Ovary (tissue), 9 donors: ENCODE measurements around the gene TIGD6. TPM values are rescaled to one million over a fixed set of nuclear protein-coding genes. Genes with fewer than 3 reads are reported as not detected.

ENCODE experiments used
- DNase-seq, 5 donors: peaks; one replicate each; pipeline ENCODE4 v3.0.0-alpha.2; 2019 to 2020
- H3K27ac ChIP-seq, 2 donors: fragments of 200-600 bp; one replicate each; pipeline versions ENCODE4 v1.5.1 to v1.8.0; 2019 to 2022
- H3K27me3 ChIP-seq: fragments of 200-600 bp; one replicate; pipeline ENCODE4 v1.8.0; 2022
- H3K36me3 ChIP-seq: fragments of 200-600 bp; sonication (generic); one replicate; pipeline ENCODE4 v1.5.1; 2019
- H3K4me1 ChIP-seq: one replicate; pipeline ENCODE4 v1.8.1; 2013; ENCODE audit warnings: mild to moderate bottlenecking, moderate library complexity; ENCODE audit not compliant: insufficient read depth
- H3K4me3 ChIP-seq: fragments of 200-600 bp; sonication (generic); one replicate; pipeline ENCODE4 v1.5.1; 2017
- H3K9me3 ChIP-seq, 2 donors: fragments of 200-600 bp in 1 of 2; sonication (generic) in 1 of 2; one replicate each; pipeline versions ENCODE4 v1.5.1 to v1.8.1; 2013 to 2019; ENCODE audit warnings: mild to moderate bottlenecking in 1 of 2, moderate library complexity in 1 of 2
- CTCF ChIP-seq, 3 donors: fragments of 450-650 bp in 2 of 3; fragments of 200-600 bp in 1 of 3; IDR thresholded peaks; one replicate each; pipeline versions ENCODE4 v1.5.1 to v1.8.0; 2016 to 2022; ENCODE audit warnings: antibody characterized with exemption in 3 of 3, mild to moderate bottlenecking in 1 of 3
- EP300 ChIP-seq: sonication (generic); formaldehyde crosslinking; IDR thresholded peaks from one replicate; pipeline ENCODE4 v1.6.1; 2017; ENCODE audit warnings: antibody characterized with exemption
- POLR2A ChIP-seq: fragments of 450-650 bp; IDR thresholded peaks from one replicate; pipeline ENCODE4 v1.6.1; 2017; ENCODE audit warnings: antibody characterized with exemption, mild to moderate bottlenecking, moderate library complexity
- WGBS, 3 donors: extraction: QIAGEN DNeasy Blood & Tissue Kit in 1 of 3; methylation state at CpG; one replicate each; pipeline versions ENCODE4 v1.1.5 to v1.1.7; 2013 to 2017; 5-methylcytosine and 5-hydroxymethylcytosine counted together
- intact Hi-C, 4 donors: fragments of 100-400 bp; cut with DNase I; formaldehyde crosslinking; loops; one replicate each; pipeline versions ENCODE4 v1.11.0 to v1.15.1; 2022 to 2023
- polyA plus RNA-seq, 2 donors: library from polyadenylated mRNA; stranded (reverse); fragments of 200-250 nt in 1 of 2; fragments of 350-450 nt in 1 of 2; fragmentation: Illumina TruSeq in 1 of 2; extraction: RNeasy Lipid Tissue Mini Kit (QIAGEN cat#74804) in 1 of 2; gene quantifications; one replicate each; pipeline ENCODE4 v1.2.3, GENCODE V29; 2013 to 2014
- total RNA-seq, 7 donors: library from RNA; depleted of rRNA in 2 of 7; stranded (reverse); fragments of >200 nt in 2 of 7; fragmentation: NEBNext Ultra II Directional in 3 of 7; extraction: Animal tissue kit (Norgen Biotek cat#: 25700) in 3 of 7; gene quantifications; one replicate each; pipeline versions ENCODE4 v1.1.0 to v1.2.4, GENCODE V29; 2016 to 2023
- donor health status: DM: no; HTN: no; CAD: no; lungs with moderate emphysema.
- donor health status: DM: no; HTN: no; CAD: no.
- donor health status: Bipolar disorder and iron deficiency.
- donor health status: DM: yes; HTN: yes; CAD: no.
- donor health status: DM: no; HTN: no; CAD: no.
- donor health status: DM: yes; HTN: yes; CAD: no.

The TIGD6 gene
- total and polyA plus RNA-seq, 9 donors = 2.0 to 7.6 (median 5.5) TPM

DNA sequence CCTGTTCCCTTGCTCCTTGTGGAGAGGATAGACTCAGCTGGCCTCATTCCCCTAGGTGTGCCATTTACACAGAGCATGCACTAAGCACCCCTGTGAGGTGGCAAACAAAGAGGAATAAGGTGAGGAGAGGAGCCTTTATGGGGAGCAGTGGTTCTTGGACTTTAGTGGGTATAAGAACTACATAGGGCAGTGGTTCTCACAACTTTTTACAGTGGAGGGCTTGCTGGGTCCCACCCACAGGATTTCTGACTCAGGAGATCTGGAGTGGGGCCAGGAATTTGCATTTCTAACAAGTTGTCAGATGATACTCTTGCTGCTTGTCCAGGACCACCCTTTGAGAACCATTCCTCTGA, 43.9 kb upstream of the TIGD6 start:
- intact Hi-C loops = no loop called here

GRCh38 chr5:150043657-150044328, 43.3 kb upstream of the TIGD6 start:
- Histone ChIP-seq H3K27me3 (no peaks in the 10 kb centered on the region), H3K27ac (no peak overlapping the region), H3K4me3 (no peak overlapping the region), H3K4me1 (peaks cover 10% of the 10 kb centered on the region), H3K9me3 (no peaks in the 10 kb centered on the region), H3K36me3 (no peaks in the 10 kb centered on the region)
- TF ChIP-seq EP300 (no peak), POLR2A (no peak), CTCF (IDR thresholded peaks at IDR 0.05) (no peak)
- intact Hi-C loops = no loop called here
- no peak for DNase-seq
- WGBS, 3 donors = 30 to 39% (median 32%) methylated on average over 4 of the region's 4 CpGs

More for the DNA sequence above, 43.9 kb upstream of the TIGD6 start:
- Histone ChIP-seq H3K36me3 (no peaks in the 10 kb centered on the region), H3K4me1 (peaks cover 10% of the 10 kb centered on the region), H3K27me3 (no peaks in the 10 kb centered on the region), H3K9me3 (no peaks in the 10 kb centered on the region), H3K4me3 (no peak overlapping the region), H3K27ac (no peak overlapping the region)
- no peak for DNase-seq
- TF ChIP-seq CTCF (IDR thresholded peaks at IDR 0.05) = no peak
- TF ChIP-seq POLR2A = no peak
- TF ChIP-seq EP300 = no peak

- H3K27ac ChIP-seq = no peak overlapping the region
- intact Hi-C loops = no loop called here
- H3K36me3 ChIP-seq = no peaks in the 10 kb centered on the region
- no peaks in the 10 kb centered on the region for H3K27me3 ChIP-seq
- peaks cover 6% of the 10 kb centered on the region for H3K4me1 ChIP-seq
- TF ChIP-seq EP300 (no peak), POLR2A (no peak), CTCF (IDR thresholded peaks at IDR 0.05) (no peak)
- no peak overlapping the region for H3K4me3 ChIP-seq
- no peak for DNase-seq
- no peaks in the 10 kb centered on the region for H3K9me3 ChIP-seq
- 78 to 84% (median 83%) methylated on average over 3 of the region's 3 CpGs for WGBS, 3 donors
Measured at GRCh38 chr5:150042459-150042858, 42.0 kb upstream of the TIGD6 start.

DNA sequence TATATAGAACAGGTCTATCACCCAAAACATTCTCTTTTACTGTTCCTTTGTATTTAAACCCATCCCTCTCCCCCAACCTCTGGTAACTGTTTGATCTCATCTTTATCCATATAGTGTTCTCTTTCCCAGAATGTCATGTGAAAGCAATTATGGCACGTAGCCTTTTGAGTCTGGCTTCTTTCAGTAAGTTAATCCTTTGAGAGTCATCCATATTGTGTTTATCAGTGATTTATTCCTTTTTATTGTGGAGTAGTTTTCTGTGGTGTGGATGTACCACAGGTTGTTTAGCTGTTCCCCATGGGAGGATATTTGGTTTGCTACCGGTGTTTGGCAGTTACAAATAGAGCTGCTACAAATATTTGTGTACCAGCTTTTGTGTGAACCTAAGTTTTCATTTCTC, 38.1 kb upstream of the TIGD6 start:
- H3K4me3 ChIP-seq = no peak overlapping the region
- DNase-seq = no peak
- intact Hi-C loops = no loop called here
- no peaks in the 10 kb centered on the region for H3K27me3 ChIP-seq
- 62 to 87% (median 85%) methylated on average over 2 of the region's 2 CpGs for WGBS, 3 donors
- no peak overlapping the region for H3K27ac ChIP-seq
- TF ChIP-seq POLR2A (no peak), CTCF (IDR thresholded peaks at IDR 0.05) (no peak)
- no peaks in the 10 kb centered on the region for H3K4me1 ChIP-seq
- no peaks in the 10 kb centered on the region for H3K9me3 ChIP-seq
- no peaks in the 10 kb centered on the region for H3K36me3 ChIP-seq
